Measurements from ENCODE around the gene MOSPD3. TPM values are rescaled to one million over a fixed set of nuclear protein-coding genes. Genes with fewer than 3 reads are reported as not detected.
A peak's percentile ranks its signal among the peaks of the same experiment; 100 is the strongest.

Gene MOSPD3
- total RNA-seq, 1 donor from 2014 or later: 3.0 TPM

- no peak for TF ChIP-seq EZH2phosphoT487 (IDR thresholded peaks at IDR 0.05)
- no peak for TF ChIP-seq EZH2 (IDR thresholded peaks at IDR 0.05)
- TF ChIP-seq CTCF (IDR thresholded peaks at IDR 0.05): no peak
- Mint-ChIP-seq H3K27me3 (ENCODE audit: insufficient read depth, low read depth) (peaks cover 7% of the 10 kb centered on the region), H3K9me3 (peaks cover 2% of the 10 kb centered on the region), H3K4me1 (peaks cover 44% of the 10 kb centered on the region), H3K4me3 (peak overlapping the region; percentile 67), H3K27ac (no peak overlapping the region), H3K36me3 (peaks cover 2% of the 10 kb centered on the region)
- Histone ChIP-seq H2AFZ (replicated peaks) (no peak overlapping the region), H3F3A (ENCODE audit: low read depth) (peaks cover 19% of the 10 kb centered on the region), H3K4me2 (no peak overlapping the region), H3K9ac (no peak overlapping the region), H3K4me1 (peaks cover 16% of the 10 kb centered on the region), H3K36me3 (no peaks in the 10 kb centered on the region), H3K27ac (no peak overlapping the region), H3K4me3 (no peak overlapping the region), H3K79me2 (ENCODE audit: low read depth) (no peaks in the 10 kb centered on the region), H3K9me3 (ENCODE audit: low read depth) (no peaks in the 10 kb centered on the region), H3K27me3 (peaks cover 16% of the 10 kb centered on the region), H4K20me1 (ENCODE audit: low read depth) (peaks cover 6% of the 10 kb centered on the region)
- no peak for DNase-seq (ENCODE audit: low spot score)
Measured at GRCh38 chr7:100567751-100568175, 44.6 kb upstream of the MOSPD3 start.

GRCh38 chr7:100568176-100568895, 44.0 kb upstream of the MOSPD3 start:
- peak overlapping the region; percentile 27 for H3K27ac Mint-ChIP-seq

GRCh38 chr7:100568896-100569844, 43.2 kb upstream of the MOSPD3 start:
- no peak overlapping the region for H3K9ac ChIP-seq
- peak overlapping the region; percentile 42 for H3K4me3 ChIP-seq
- H2AFZ ChIP-seq (replicated peaks): peak overlapping the region; percentile 81
- peaks cover 16% of the 10 kb centered on the region for H3K27me3 ChIP-seq
- no peaks in the 10 kb centered on the region for H3K9me3 ChIP-seq (ENCODE audit: low read depth)
- TF ChIP-seq EZH2 (IDR thresholded peaks at IDR 0.05) (no peak), CTCF (IDR thresholded peaks at IDR 0.05) (peak; percentile 52), EZH2phosphoT487 (IDR thresholded peaks at IDR 0.05) (no peak)
- Mint-ChIP-seq H3K4me1 (peaks cover 44% of the 10 kb centered on the region), H3K4me3 (peak overlapping the region; percentile 81), H3K27ac (peak overlapping the region; percentile 95), H3K36me3 (peaks cover 2% of the 10 kb centered on the region), H3K27me3 (ENCODE audit: insufficient read depth, low read depth) (peaks cover 7% of the 10 kb centered on the region), H3K9me3 (peaks cover 2% of the 10 kb centered on the region)
- H3K36me3 ChIP-seq: no peaks in the 10 kb centered on the region
- peak; percentile 94 for DNase-seq (ENCODE audit: low spot score)
- H3K4me2 ChIP-seq: peak overlapping the region; percentile 90
- no peaks in the 10 kb centered on the region for H3K79me2 ChIP-seq (ENCODE audit: low read depth)
- peaks cover 16% of the 10 kb centered on the region for H3K4me1 ChIP-seq
- H4K20me1 ChIP-seq (ENCODE audit: low read depth): peaks cover 6% of the 10 kb centered on the region
- H3F3A ChIP-seq (ENCODE audit: low read depth): peaks cover 19% of the 10 kb centered on the region
- no peak overlapping the region for H3K27ac ChIP-seq

More at GRCh38 chr7:100568176-100568895, 44.0 kb upstream of the MOSPD3 start:
- Mint-ChIP-seq H3K4me1 (peaks cover 44% of the 10 kb centered on the region), H3K9me3 (peaks cover 2% of the 10 kb centered on the region), H3K27me3 (ENCODE audit: insufficient read depth, low read depth) (peaks cover 7% of the 10 kb centered on the region), H3K36me3 (peaks cover 2% of the 10 kb centered on the region), H3K4me3 (peak overlapping the region; percentile 67)
- H3K9me3 ChIP-seq (ENCODE audit: low read depth): no peaks in the 10 kb centered on the region
- H3F3A ChIP-seq (ENCODE audit: low read depth): peaks cover 19% of the 10 kb centered on the region
- no peaks in the 10 kb centered on the region for H3K36me3 ChIP-seq
- H3K79me2 ChIP-seq (ENCODE audit: low read depth): no peaks in the 10 kb centered on the region
- H4K20me1 ChIP-seq (ENCODE audit: low read depth): peaks cover 6% of the 10 kb centered on the region
- peaks cover 16% of the 10 kb centered on the region for H3K27me3 ChIP-seq
- no peak overlapping the region for H3K4me3 ChIP-seq
- TF ChIP-seq EZH2phosphoT487 (IDR thresholded peaks at IDR 0.05) (no peak), CTCF (IDR thresholded peaks at IDR 0.05) (no peak), EZH2 (IDR thresholded peaks at IDR 0.05) (no peak)
- H3K4me2 ChIP-seq: no peak overlapping the region
- no peak overlapping the region for H3K9ac ChIP-seq
- H3K4me1 ChIP-seq: peaks cover 16% of the 10 kb centered on the region
- no peak overlapping the region for H3K27ac ChIP-seq
- DNase-seq (ENCODE audit: low spot score): no peak
- no peak overlapping the region for H2AFZ ChIP-seq (replicated peaks)
